GM10266 (cell line): ENCODE results near the gene LRRC70.
"Not testable (repeated sequence)": the region's sequence is repeated elsewhere in the genome, so short reads cannot be mapped to it uniquely, and the experiment has no call there.

Experiments
- DNase-seq: peaks from one replicate; pipeline ENCODE4 v3.0.0; 2012; ENCODE audit errors: extremely low spot score
- CTCF ChIP-seq: IDR thresholded peaks from 2 replicates; pipeline ENCODE4 v1.5.1; 2012; ENCODE audit warnings: mild to moderate bottlenecking, low read depth; ENCODE audit not compliant: control insufficient read depth, insufficient read depth; ENCODE audit errors: missing control alignments

Gene LRRC70

GRCh38 chr5:62617943-62618342 lies 39.3 kb downstream of the LRRC70 start:
- no peak for TF ChIP-seq CTCF
- DNase-seq: no peak

GRCh38 chr5:62620761-62621160 lies 42.1 kb downstream of the LRRC70 start:
- TF ChIP-seq CTCF: no peak
- no peak for DNase-seq

- TF ChIP-seq CTCF: no peak
Measured at GRCh38 chr5:62621280-62621679, 42.7 kb downstream of the LRRC70 start.

GRCh38 chr5:62623271-62623670 lies 44.7 kb downstream of the LRRC70 start:
- DNase-seq: no peak
- TF ChIP-seq CTCF: no peak

More at GRCh38 chr5:62621280-62621679, 42.7 kb downstream of the LRRC70 start:
- no peak for DNase-seq

GRCh38 chr5:62624436-62624835 lies 45.8 kb downstream of the LRRC70 start:
- DNase-seq: not testable (repeated sequence)

GRCh38 chr5:62626534-62626933 lies 47.9 kb downstream of the LRRC70 start:
- no peak for DNase-seq
- TF ChIP-seq CTCF: no peak

GRCh38 chr5:62627121-62627520 lies 48.5 kb downstream of the LRRC70 start:
- DNase-seq: no peak
- no peak for TF ChIP-seq CTCF

- TF ChIP-seq CTCF: no peak
- DNase-seq: no peak
Measured at GRCh38 chr5:62627901-62628300, 49.3 kb downstream of the LRRC70 start.
